ENCODE data around the gene FBXW10. TPM values are rescaled to one million over a fixed set of nuclear protein-coding genes. Genes with fewer than 3 reads are reported as not detected.

Gene FBXW10
- total RNA-seq, 1 donor from 2014 or later: 0.47 TPM

Small RNA genes lying within 50 kb of the gene (small RNA-seq; reads per million reads assigned to genes)
- gene AC026271.4: not detected

Other genes with a start within 250 kb of the FBXW10 start
- not detected for gene TBC1D28, start 99.7 kb upstream of the FBXW10 start, total RNA-seq
- gene FOXO3B, start 61.7 kb upstream of the FBXW10 start, total RNA-seq: 18.4 TPM
- 56.9 TPM for gene TVP23B, start 37.1 kb downstream of the FBXW10 start, total RNA-seq
- 140 TPM for gene PRPSAP2, start 114.1 kb downstream of the FBXW10 start, total RNA-seq
- not detected for gene SLC5A10, start 208.1 kb downstream of the FBXW10 start, total RNA-seq

Data from occipital lobe (tissue), 2 donors.